GM19328 (cell line): Measurements from ENCODE around the gene ACAP3.
"Not testable (repeated sequence)": the region's sequence is repeated elsewhere in the genome, so short reads cannot be mapped to it uniquely, and the experiment has no call there.

Source experiments
- ATAC-seq: cut with Tn5 transposase; IDR thresholded peaks from one replicate; pipeline ENCODE4 v1.9.1; 2021; ENCODE audit warnings: mild to moderate bottlenecking, moderate library complexity; ENCODE audit not compliant: unreplicated experiment

Gene ACAP3

GRCh38 chr1:1317420-1317819 is 9.7 kb upstream of the ACAP3 start:
- ATAC-seq: no peak

GRCh38 chr1:1316199-1316598 is 8.5 kb upstream of the ACAP3 start:
- not testable (repeated sequence) for ATAC-seq

- ATAC-seq: no peak
Measured at GRCh38 chr1:1315435-1315954, 7.8 kb upstream of the ACAP3 start.

DNA sequence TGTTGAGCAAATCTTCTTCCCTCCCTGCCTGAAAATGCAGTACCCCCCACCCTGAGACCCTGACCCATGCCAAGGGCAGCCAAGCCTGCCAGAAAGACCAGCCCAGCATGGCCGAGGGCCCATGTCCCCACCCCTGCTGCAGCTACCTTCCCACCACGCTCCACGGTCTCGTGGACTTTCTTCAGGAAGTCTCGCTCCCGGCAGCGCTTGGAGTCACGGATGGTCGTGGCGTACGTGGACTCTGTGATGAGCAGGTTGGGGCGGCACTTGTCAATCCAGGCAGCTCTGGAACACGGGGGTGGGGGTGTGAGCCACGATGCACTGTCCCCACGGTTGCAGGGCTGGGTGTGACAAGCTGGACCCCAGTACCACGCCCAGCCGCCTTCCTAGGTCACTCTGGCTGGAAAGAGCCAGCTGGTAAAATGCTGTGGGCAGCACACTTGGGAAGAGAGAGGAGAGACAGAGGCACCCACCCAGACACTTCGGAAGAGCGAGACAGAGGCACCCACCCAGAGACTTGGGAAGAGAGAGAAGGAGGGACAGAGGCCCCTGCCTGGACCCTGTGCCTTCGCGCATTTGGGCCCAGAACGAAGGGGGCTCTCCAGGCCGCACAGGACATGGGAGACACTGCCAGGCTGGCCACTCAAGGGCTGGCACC is 7.1 kb upstream of the ACAP3 start:
- ATAC-seq: no peak

DNA sequence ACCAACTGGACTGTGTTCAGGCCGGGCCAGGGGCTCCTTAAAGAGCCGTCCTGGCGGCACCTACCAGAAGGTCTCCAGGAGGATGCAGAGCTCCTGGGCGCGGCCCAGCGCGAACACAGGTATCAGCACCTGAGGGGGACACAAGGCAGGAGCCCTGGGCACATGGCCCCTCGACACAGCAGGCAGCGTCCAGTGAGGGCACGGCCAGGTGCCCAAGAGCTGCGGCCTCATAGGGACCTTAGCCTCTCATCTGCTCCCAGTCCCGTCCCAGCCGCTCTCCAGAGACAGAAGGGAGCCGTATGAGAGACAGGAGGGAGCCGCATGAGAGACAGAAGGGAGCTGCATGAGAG is 6.5 kb upstream of the ACAP3 start:
- ATAC-seq: no peak

DNA sequence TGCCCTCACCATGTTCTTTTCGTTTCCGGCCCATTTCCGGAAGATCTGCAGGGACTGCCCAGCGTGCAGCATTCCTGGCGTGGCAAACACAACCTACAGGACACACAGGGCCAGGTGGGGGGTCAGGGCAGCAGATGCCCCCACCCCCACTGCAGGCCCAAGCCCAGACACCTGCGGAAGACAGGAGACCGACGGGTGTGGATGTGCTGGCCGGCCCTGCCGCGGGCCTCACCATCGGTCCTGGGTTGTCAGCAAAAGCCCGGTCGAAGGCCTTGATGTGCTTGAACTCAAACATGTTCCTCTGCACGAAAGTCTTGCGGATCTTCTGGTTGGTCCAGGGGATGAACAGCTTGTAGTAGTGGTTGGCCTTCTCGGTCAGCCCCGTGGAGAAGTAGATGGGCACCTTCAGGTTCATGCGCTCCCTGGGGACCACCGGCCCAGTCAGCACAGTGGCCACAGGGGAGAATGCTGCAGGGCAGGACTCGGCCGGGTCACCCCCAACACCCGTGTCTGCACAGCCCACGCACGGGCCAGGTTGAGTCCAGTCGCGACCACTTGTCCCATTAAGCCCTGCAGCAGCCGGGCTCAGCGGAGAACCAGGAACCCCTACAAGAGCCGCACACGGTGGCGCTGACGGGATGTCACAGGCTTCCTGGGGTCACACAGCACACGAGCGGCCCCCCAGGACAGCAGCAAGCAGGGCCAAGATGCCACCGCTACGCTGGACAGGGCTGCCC is 5.9 kb upstream of the ACAP3 start:
- no peak for ATAC-seq

DNA sequence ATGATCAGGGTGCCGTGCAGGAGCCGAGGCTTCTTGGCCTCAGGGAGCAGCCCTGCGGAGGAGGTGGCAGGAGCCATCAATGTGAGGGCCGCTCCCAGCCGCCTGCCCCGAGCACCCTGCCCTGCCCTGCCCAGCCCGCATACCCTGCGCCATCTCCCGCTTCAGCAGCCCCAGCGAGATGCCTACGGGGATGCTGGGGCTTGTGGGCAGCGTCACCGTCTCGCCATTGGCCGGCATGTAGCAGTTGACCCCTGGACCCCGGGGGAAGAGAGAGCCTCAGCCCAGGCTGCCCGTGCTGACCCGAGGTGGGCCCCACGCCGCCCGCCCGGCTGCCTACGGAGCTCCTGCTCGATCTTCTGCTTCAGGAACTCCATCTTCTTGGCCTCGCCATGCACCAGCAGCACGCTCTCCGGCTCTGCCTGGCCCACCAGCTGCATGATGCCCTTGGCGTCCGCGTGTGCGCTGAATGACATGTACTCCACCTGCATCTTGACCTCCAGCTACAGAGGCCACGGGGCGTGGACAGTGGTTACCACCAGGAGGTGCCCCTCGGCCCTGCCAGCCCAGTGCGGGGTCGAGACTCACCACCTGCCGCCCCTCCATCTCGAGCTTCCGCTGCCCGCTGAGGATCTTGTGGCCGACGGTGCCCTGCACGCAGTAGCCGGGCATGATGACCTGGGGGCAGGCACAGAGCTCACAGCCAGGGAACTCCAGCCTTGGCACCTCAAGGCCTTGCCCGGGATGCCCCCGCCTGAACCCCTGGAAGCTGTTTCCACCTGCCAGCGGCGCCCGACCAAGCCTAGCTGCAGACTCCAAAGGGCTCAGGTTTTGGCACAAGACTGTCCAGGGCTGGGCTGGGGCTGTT is 5.0 kb upstream of the ACAP3 start:
- no peak for ATAC-seq

GRCh38 chr1:1311107-1312104 is 3.7 kb upstream of the ACAP3 start:
- ATAC-seq: no peak

- ATAC-seq: no peak
Measured at GRCh38 chr1:1310476-1311053, 2.8 kb upstream of the ACAP3 start.

DNA sequence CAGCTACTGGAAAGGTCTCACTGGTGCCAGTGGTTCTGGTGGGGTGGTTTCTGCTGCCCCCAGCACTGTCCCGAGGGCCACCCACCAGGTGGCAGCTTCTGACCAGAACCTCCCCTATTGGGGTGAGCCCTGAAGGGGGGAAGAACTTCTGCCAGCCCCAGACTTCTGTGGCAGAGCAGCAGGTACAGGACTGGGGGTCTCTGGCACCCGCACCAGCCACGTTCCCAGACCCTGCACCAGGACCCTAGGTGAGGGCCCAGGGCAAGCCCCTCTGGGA is 2.3 kb upstream of the ACAP3 start:
- no peak for ATAC-seq

GRCh38 chr1:1309251-1310108 is 1.8 kb upstream of the ACAP3 start:
- ATAC-seq: no peak

- no peak for ATAC-seq
Measured at GRCh38 chr1:1308756-1309250, 1.1 kb upstream of the ACAP3 start.

DNA sequence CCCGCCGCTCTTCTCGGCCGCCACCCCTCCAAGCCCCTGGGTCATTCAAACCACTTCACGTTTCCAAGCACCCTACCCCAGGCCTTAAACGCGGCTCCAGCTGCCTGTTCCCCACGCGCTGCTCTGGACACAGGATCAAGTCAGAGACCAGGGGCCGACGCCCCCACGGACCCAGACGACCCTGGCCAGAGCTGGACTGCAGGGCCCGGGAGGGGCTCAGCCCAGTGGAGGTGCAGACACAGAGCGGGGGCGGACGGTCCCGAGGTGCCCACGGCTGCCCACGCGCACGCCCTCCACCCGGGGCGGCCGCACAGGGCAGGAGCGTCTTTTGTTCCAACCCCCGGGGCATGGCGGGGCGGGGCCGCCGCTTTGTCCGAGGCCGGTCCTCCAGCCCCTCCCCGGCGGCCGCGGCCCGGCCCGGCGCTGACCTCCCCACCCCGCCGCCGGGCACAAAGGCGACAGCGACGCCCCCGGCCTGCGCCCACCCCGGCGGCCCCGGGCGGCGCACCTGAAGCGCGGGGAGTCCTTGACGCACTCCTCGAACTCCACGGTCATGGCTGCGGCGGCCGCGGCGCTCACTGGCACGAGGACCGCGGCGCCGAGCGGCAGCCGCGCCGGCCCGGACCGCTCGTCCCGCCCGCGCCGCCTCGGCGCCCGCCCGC is 338 bp downstream of the ACAP3 start:
- ATAC-seq: no peak

DNA sequence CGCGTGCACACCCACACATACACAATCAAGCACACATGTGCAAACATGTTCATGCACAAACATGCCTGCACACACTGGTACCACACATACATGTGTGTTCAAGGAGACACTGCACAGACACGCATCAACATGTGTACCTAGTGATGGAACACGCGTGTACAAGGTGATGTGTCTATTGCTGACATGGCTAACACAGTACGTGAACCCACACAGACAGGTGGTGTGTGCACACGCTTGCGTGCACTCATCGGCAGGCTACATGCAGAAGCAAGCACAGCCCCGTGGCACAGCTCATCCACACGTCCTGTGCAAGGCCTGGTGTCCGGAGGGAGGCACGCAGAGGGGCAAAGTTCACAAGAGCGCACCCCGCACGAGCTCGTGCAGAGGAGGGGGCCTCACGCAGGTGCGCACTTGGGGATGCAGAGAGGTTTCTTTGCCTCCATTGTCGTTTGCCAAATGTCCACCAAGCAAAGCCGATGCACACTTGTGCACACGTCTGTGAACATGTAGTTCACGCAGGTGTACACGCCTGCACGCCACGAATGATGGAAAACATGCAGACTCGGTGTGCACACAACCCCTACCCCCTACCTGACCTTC is 969 bp downstream of the ACAP3 start:
- ATAC-seq: no peak

GRCh38 chr1:1306070-1306660 is 1.6 kb downstream of the ACAP3 start:
- no peak for ATAC-seq

- no peak for ATAC-seq
Measured at GRCh38 chr1:1305300-1306069, 2.2 kb downstream of the ACAP3 start.
